Keratinocyte (primary cell): Measurements from ENCODE around the gene SYT12. TPM values are rescaled to one million over a fixed set of nuclear protein-coding genes. Genes with fewer than 3 reads are reported as not detected.
A peak's percentile ranks its signal among the peaks of the same experiment; 100 is the strongest.

ENCODE experiments used
- DNase-seq: peaks from one replicate; pipeline ENCODE4 v3.0.0-alpha.2; 2011; ENCODE audit warnings: low read depth, missing footprints, low spot score
- FAIRE-seq: peaks from 2 replicates; lab custom pipeline; 2011; peaks lifted over from hg19 to GRCh38; lab: Jason Lieb, UNC
- H2AFZ ChIP-seq: 2 replicates; pipeline ENCODE4 v1.6.0; 2012; ENCODE audit warnings: low read length, control low read depth, inconsistent platforms; ENCODE audit not compliant: control insufficient read depth
- H3K27ac ChIP-seq: 2 replicates; pipeline ENCODE4 v1.5.1; 2011; ENCODE audit warnings: low read length; ENCODE audit not compliant: control insufficient read depth, insufficient read depth
- H3K27me3 ChIP-seq: 3 replicates; pipeline ENCODE4 v1.6.0; 2011; ENCODE audit warnings: low read length; ENCODE audit not compliant: control insufficient read depth, insufficient read depth; ENCODE audit errors: extremely low read depth
- H3K36me3 ChIP-seq, 2 experiments: 2 replicates in 1 of 2; 3 replicates in 1 of 2; pipeline ENCODE4 v1.5.1; 2011; ENCODE audit warnings: low read length in 2 of 2, mild to moderate bottlenecking in 1 of 2; ENCODE audit not compliant: control insufficient read depth in 2 of 2, insufficient read depth in 2 of 2; ENCODE audit errors: extremely low read depth in 1 of 2
- H3K4me1 ChIP-seq: 3 replicates; pipeline ENCODE4 v1.5.1; 2011; ENCODE audit warnings: low read length; ENCODE audit not compliant: control insufficient read depth, insufficient read depth; ENCODE audit errors: extremely low read depth
- H3K4me2 ChIP-seq: 3 replicates; pipeline ENCODE4 v1.6.0; 2011; ENCODE audit warnings: low read depth, low read length; ENCODE audit not compliant: control insufficient read depth, insufficient read depth; ENCODE audit errors: extremely low read depth
- H3K4me3 ChIP-seq, 3 experiments: fragments of 200-600 bp in 1 of 3; sonication (generic) in 1 of 3; 2 replicates in 2 of 3; 3 replicates in 1 of 3; pipeline ENCODE4 v1.5.1; 2011 to 2016; ENCODE audit warnings: low read length in 3 of 3, mild to moderate bottlenecking in 3 of 3, control low read depth in 2 of 3, inconsistent platforms in 1 of 3, low read depth in 1 of 3, mixed read lengths in 1 of 3, mixed run types in 1 of 3, moderate library complexity in 1 of 3; ENCODE audit not compliant: control insufficient read depth in 2 of 3, insufficient read depth in 2 of 3; ENCODE audit errors: extremely low read depth in 1 of 3
- H3K79me2 ChIP-seq: 2 replicates; pipeline ENCODE4 v1.6.0; 2012; ENCODE audit warnings: low read length; ENCODE audit not compliant: control insufficient read depth, insufficient read depth
- H3K9ac ChIP-seq: 3 replicates; pipeline ENCODE4 v1.6.0; 2011; ENCODE audit warnings: low read length; ENCODE audit not compliant: control insufficient read depth, insufficient read depth; ENCODE audit errors: extremely low read depth
- H3K9me1 ChIP-seq: 3 replicates; pipeline ENCODE4 v1.6.0; 2011; ENCODE audit warnings: low read length; ENCODE audit not compliant: control insufficient read depth, insufficient read depth; ENCODE audit errors: extremely low read depth
- H3K9me3 ChIP-seq: 2 replicates; pipeline ENCODE4 v1.5.1; 2012; ENCODE audit warnings: low read depth, low read length; ENCODE audit not compliant: control insufficient read depth
- H4K20me1 ChIP-seq: 3 replicates; pipeline ENCODE4 v1.6.0; 2011; ENCODE audit warnings: low read length; ENCODE audit not compliant: control insufficient read depth, insufficient read depth; ENCODE audit errors: extremely low read depth
- CTCF ChIP-seq, 3 experiments: IDR thresholded peaks in 1 of 3; conservative IDR thresholded peaks in 1 of 3; optimal IDR thresholded peaks in 1 of 3; 2 replicates in 2 of 3; 3 replicates in 1 of 3; pipeline versions ENCODE3 to v1.5.1; 2011; ENCODE audit warnings: low read length in 3 of 3, mild to moderate bottlenecking in 3 of 3, moderate library complexity in 2 of 3, control low read depth in 1 of 3, inconsistent platforms in 1 of 3; ENCODE audit not compliant: insufficient read depth in 2 of 3; ENCODE audit errors: extremely low read depth in 1 of 3
- EZH2 ChIP-seq: IDR thresholded peaks from one replicate; pipeline ENCODE4 v1.6.1; 2012; ENCODE audit warnings: inconsistent platforms, mild to moderate bottlenecking, low read length, moderate library complexity
- dilution Hi-C: fragments of 300-500 bp; cut with MboI; formaldehyde crosslinking; loops from one replicate; pipeline ENCODE4 v1.7.0; 2020; ENCODE audit warnings: low sequenced_read_pairs; ENCODE audit not compliant: extremely low pct_ligation_motif_present
- polyA plus RNA-seq, 5 experiments: library from polyadenylated mRNA; depleted of rRNA in 3 of 5; stranded (reverse) in 3 of 5; stranded (forward) in 1 of 5; unstranded in 1 of 5; fragments of >200 nt; gene quantifications; 1 replicate in 1 of 5; 2 replicates in 3 of 5; 3 replicates in 1 of 5; pipeline versions ENCODE4 v1.2.1 to v1.2.3, GENCODE V29; 2011 to 2012; ENCODE audit warnings: missing spikeins in 2 of 5, low read depth in 1 of 5, low replicate concordance in 1 of 5

The SYT12 gene
- polyA plus RNA-seq, 1 donor (not counting 4 experiments of a cell fraction or from before 2014, with no cell fraction given) = 0.05 TPM

- no peak overlapping the region for H2AFZ ChIP-seq
- H3K79me2 ChIP-seq = peaks cover 57% of the 10 kb centered on the region
- no peak for FAIRE-seq
- H3K9me3 ChIP-seq = no peaks in the 10 kb centered on the region
- H3K4me3 ChIP-seq = no peak overlapping the region
- peak overlapping the region; percentile 36 for H3K27ac ChIP-seq
- H3K9ac ChIP-seq = no peak overlapping the region
- TF ChIP-seq CTCF (optimal IDR thresholded peaks at IDR 0.05 in 1 of 3, IDR thresholded peaks at IDR 0.05 in 1 of 3, conservative IDR thresholded peaks at IDR 0.05 in 1 of 3; ENCODE audit: extremely low read depth in 1 of 3, insufficient read depth in 2 of 3, low read length in 3 of 3) (no peak), EZH2 (no peak)
- no peak for DNase-seq
- peaks cover 59% of the 10 kb centered on the region for H3K4me1 ChIP-seq
- no peaks in the 10 kb centered on the region for H3K27me3 ChIP-seq
- dilution Hi-C loops = no loop called here
- no peaks in the 10 kb centered on the region for H3K9me1 ChIP-seq
- H3K36me3 ChIP-seq = peaks cover 2 to 9% of the 10 kb centered on the region in 2 experiments
- no peaks in the 10 kb centered on the region for H4K20me1 ChIP-seq
- H3K4me2 ChIP-seq = peak overlapping the region; percentile 16
Observed at GRCh38 chr11:67059671-67060070, 36.7 kb downstream of the SYT12 start.

GRCh38 chr11:67060111-67060522 lies 37.2 kb downstream of the SYT12 start:
- peaks cover 60% of the 10 kb centered on the region for H3K79me2 ChIP-seq
- DNase-seq (no peak), FAIRE-seq (no peak)
- dilution Hi-C loops = no loop called here
- no peaks in the 10 kb centered on the region for H3K9me3 ChIP-seq
- H3K9ac ChIP-seq = no peak overlapping the region
- H3K27me3 ChIP-seq = no peaks in the 10 kb centered on the region
- no peaks in the 10 kb centered on the region for H4K20me1 ChIP-seq
- H3K4me1 ChIP-seq = peaks cover 55% of the 10 kb centered on the region
- no peaks in the 10 kb centered on the region for H3K9me1 ChIP-seq
- no peak overlapping the region for H2AFZ ChIP-seq
- no peak overlapping the region for H3K4me2 ChIP-seq
- no peak for TF ChIP-seq EZH2
- no peak for TF ChIP-seq CTCF (optimal IDR thresholded peaks at IDR 0.05 in 1 of 3, IDR thresholded peaks at IDR 0.05 in 1 of 3, conservative IDR thresholded peaks at IDR 0.05 in 1 of 3; ENCODE audit: extremely low read depth in 1 of 3, insufficient read depth in 2 of 3, low read length in 3 of 3)
- no peak overlapping the region for H3K4me3 ChIP-seq
- H3K36me3 ChIP-seq = peaks cover 2 to 9% of the 10 kb centered on the region in 2 experiments
- peak overlapping the region; percentile 36 for H3K27ac ChIP-seq
